Nephron (organoid): ENCODE data around the gene COLQ.

Source experiments
- H3K27ac Mint-ChIP-seq, 3 experiments: 2 replicates each; pipeline ENCODE4 v1.8.0; 2020; ENCODE audit warnings: mixed read lengths in 3 of 3, mild to moderate bottlenecking in 2 of 3, moderate library complexity in 1 of 3
- H3K27me3 Mint-ChIP-seq: 2 replicates; pipeline ENCODE4 v1.8.0; 2021; ENCODE audit warnings: low read depth, mild to moderate bottlenecking, moderate library complexity, mixed read lengths
- H3K36me3 Mint-ChIP-seq: 2 replicates; pipeline ENCODE4 v1.8.0; 2020; ENCODE audit warnings: low read depth, mixed read lengths
- H3K4me1 Mint-ChIP-seq: 2 replicates; pipeline ENCODE4 v1.8.0; 2020; ENCODE audit warnings: mixed read lengths
- H3K4me3 Mint-ChIP-seq, 3 experiments: 2 replicates each; pipeline ENCODE4 v1.8.0; 2020; ENCODE audit warnings: mild to moderate bottlenecking in 3 of 3, mixed read lengths in 3 of 3, moderate library complexity in 2 of 3
- H3K9me3 Mint-ChIP-seq: 2 replicates; pipeline ENCODE4 v1.8.0; 2020; ENCODE audit warnings: mixed read lengths
- TF ChIP-seq, protein P1 (sequence below), 3 experiments: fragments of 200-600 bp; sonication (generic); IDR thresholded peaks; one replicate each; pipeline ENCODE4 v1.5.0; 2021; ENCODE audit warnings: antibody characterized with exemption in 3 of 3; ENCODE audit not compliant: unreplicated experiment in 3 of 3

The COLQ gene

GRCh38 chr3:15512166-15512565, 9.3 kb downstream of the COLQ start:
- no peaks in the 10 kb centered on the region for H3K9me3 Mint-ChIP-seq
- H3K4me3 Mint-ChIP-seq: peak overlapping the region in 1 of 3 experiments; percentile 9
- no peak overlapping the region for H3K27ac Mint-ChIP-seq
- peaks cover 3% of the 10 kb centered on the region for H3K36me3 Mint-ChIP-seq
- peaks cover 11% of the 10 kb centered on the region for H3K27me3 Mint-ChIP-seq
- TF ChIP-seq, protein P1, sequence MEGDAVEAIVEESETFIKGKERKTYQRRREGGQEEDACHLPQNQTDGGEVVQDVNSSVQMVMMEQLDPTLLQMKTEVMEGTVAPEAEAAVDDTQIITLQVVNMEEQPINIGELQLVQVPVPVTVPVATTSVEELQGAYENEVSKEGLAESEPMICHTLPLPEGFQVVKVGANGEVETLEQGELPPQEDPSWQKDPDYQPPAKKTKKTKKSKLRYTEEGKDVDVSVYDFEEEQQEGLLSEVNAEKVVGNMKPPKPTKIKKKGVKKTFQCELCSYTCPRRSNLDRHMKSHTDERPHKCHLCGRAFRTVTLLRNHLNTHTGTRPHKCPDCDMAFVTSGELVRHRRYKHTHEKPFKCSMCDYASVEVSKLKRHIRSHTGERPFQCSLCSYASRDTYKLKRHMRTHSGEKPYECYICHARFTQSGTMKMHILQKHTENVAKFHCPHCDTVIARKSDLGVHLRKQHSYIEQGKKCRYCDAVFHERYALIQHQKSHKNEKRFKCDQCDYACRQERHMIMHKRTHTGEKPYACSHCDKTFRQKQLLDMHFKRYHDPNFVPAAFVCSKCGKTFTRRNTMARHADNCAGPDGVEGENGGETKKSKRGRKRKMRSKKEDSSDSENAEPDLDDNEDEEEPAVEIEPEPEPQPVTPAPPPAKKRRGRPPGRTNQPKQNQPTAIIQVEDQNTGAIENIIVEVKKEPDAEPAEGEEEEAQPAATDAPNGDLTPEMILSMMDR (IDR thresholded peaks at IDR 0.05; ENCODE audit: unreplicated experiment in 3 of 3): no peak
- H3K4me1 Mint-ChIP-seq: peaks cover 36% of the 10 kb centered on the region

DNA sequence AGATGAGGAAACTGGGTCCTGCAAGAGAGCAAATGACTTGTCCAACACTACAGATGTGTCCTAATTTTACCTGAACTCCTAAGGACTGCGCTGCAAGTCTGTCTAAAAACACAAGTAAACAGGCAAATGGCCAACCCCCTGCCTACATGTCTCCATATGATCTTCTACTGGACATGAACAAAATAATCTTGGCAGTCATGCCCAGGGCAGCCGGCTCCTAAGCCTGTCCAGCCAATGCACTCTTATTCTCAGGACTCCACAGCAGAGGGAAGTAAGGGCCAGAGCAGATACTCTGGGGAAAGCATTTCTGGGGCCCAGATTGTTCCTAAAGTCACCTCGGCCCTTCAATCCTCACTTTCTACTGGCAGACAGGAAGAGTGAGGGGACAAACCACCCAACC, 10.3 kb downstream of the COLQ start:
- TF ChIP-seq, protein P1 (IDR thresholded peaks at IDR 0.05; ENCODE audit: unreplicated experiment in 3 of 3): no peak
- Mint-ChIP-seq H3K4me1 (peaks cover 36% of the 10 kb centered on the region), H3K27me3 (peaks cover 11% of the 10 kb centered on the region), H3K36me3 (peaks cover 3% of the 10 kb centered on the region), H3K9me3 (no peaks in the 10 kb centered on the region), H3K27ac (no peak overlapping the region), H3K4me3 (no peak overlapping the region)

GRCh38 chr3:15510493-15510892, 11.0 kb downstream of the COLQ start:
- no peak overlapping the region for H3K27ac Mint-ChIP-seq
- TF ChIP-seq, protein P1 (IDR thresholded peaks at IDR 0.05; ENCODE audit: unreplicated experiment in 3 of 3): no peak
- no peak overlapping the region for H3K4me3 Mint-ChIP-seq
- H3K4me1 Mint-ChIP-seq: peaks cover 40% of the 10 kb centered on the region
- peaks cover 11% of the 10 kb centered on the region for H3K27me3 Mint-ChIP-seq
- H3K36me3 Mint-ChIP-seq: peaks cover 3% of the 10 kb centered on the region
- H3K9me3 Mint-ChIP-seq: no peaks in the 10 kb centered on the region

DNA sequence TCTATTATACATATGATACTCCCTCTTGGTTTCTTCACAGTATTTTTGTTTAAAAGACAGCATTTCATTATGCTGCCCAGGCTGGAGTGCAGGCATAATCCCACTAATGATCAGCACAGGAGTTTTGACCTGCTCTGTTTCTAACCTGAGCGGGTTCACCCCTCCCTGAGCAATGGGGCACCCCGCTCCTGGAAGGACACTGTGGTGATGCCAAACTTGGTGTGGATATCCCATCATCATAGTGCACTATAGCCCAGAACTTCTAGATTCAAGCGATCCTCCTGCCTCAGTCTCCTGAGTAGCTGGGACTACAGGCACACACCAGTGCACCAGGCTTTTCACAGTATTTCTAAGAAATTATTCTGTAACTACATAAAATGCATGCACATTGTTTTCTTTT, 14.9 kb downstream of the COLQ start:
- Mint-ChIP-seq H3K27ac (no peak overlapping the region), H3K27me3 (peaks cover 15% of the 10 kb centered on the region), H3K4me1 (peaks cover 14% of the 10 kb centered on the region), H3K9me3 (no peaks in the 10 kb centered on the region), H3K4me3 (no peak overlapping the region), H3K36me3 (peaks cover 3% of the 10 kb centered on the region)
- TF ChIP-seq, protein P1 (IDR thresholded peaks at IDR 0.05; ENCODE audit: unreplicated experiment in 3 of 3): no peak

DNA sequence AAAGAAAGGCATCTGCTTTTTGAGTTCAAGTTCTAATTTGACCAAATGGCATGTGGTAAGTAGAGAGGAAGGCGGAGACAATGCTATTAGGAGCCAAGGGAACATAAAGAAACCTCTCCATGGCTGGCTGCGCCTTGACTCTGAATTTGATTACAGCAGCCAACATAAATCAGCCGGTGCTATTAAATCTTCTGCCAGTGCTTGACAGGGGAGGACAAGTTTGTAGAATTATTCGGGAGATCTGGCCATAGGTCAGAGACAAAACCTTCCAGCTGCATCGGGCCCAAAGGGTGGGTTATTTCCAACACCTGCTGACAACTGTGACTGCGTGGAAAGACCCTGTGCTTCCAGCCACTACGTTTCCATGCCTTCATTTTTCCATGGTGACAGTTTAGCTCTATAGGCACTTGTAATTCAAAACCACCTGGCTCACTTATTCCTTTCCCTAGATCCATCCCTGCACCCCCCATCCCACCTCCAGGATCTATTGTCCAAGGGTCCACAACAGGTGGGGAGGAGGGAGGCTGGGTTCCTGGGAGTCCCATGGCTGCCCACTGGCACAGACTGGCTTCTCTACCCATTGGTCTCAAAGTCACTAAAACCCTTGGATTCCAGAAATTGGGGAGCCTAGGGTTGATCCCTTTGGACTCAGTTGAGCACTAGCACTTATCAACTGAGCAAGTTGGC, 15.9 kb downstream of the COLQ start:
- Mint-ChIP-seq H3K4me3 (no peak overlapping the region), H3K27me3 (peaks cover 21% of the 10 kb centered on the region), H3K4me1 (peaks cover 12% of the 10 kb centered on the region), H3K36me3 (peaks cover 3% of the 10 kb centered on the region), H3K9me3 (no peaks in the 10 kb centered on the region), H3K27ac (no peak overlapping the region)
- TF ChIP-seq, protein P1 (IDR thresholded peaks at IDR 0.05; ENCODE audit: unreplicated experiment in 3 of 3): no peak

DNA sequence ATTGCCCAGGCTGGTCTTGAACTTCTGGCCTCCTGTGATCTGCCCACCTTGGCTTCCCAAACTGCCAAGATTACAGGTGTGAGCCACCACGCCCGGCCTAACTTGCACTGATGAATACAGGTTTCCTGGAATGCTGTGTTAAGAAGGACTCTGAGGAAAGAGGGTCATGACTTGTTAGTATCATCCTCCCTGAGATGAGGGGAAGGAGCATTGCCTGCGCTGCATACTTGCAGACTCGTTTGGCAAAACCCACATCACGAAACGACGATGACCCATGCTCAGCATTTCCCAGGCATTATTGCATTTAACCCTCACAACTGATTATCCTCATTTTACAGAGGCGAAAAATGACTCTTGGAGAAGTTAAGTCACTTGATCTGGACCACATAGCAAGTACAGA, 18.9 kb downstream of the COLQ start:
- no peak overlapping the region for H3K4me3 Mint-ChIP-seq
- H3K4me1 Mint-ChIP-seq: peaks cover 36% of the 10 kb centered on the region
- H3K27ac Mint-ChIP-seq: no peak overlapping the region
- no peaks in the 10 kb centered on the region for H3K9me3 Mint-ChIP-seq
- no peaks in the 10 kb centered on the region for H3K36me3 Mint-ChIP-seq
- TF ChIP-seq, protein P1 (IDR thresholded peaks at IDR 0.05; ENCODE audit: unreplicated experiment in 3 of 3): no peak
- H3K27me3 Mint-ChIP-seq: peaks cover 38% of the 10 kb centered on the region
